Measurements from ENCODE around the gene CLN5. TPM values are rescaled to one million over a fixed set of nuclear protein-coding genes. Genes with fewer than 3 reads are reported as not detected.

CLN5 gene
- total and polyA plus RNA-seq, 2 experiments from 2014 or later = 6.5 to 9.5 TPM

GRCh38 chr13:76955193-76955592 lies 36.7 kb upstream of the CLN5 start (continued):
- TF ChIP-seq, protein P1, sequence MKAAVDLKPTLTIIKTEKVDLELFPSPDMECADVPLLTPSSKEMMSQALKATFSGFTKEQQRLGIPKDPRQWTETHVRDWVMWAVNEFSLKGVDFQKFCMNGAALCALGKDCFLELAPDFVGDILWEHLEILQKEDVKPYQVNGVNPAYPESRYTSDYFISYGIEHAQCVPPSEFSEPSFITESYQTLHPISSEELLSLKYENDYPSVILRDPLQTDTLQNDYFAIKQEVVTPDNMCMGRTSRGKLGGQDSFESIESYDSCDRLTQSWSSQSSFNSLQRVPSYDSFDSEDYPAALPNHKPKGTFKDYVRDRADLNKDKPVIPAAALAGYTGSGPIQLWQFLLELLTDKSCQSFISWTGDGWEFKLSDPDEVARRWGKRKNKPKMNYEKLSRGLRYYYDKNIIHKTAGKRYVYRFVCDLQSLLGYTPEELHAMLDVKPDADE (IDR thresholded peaks at IDR 0.05) = no peak

DNA sequence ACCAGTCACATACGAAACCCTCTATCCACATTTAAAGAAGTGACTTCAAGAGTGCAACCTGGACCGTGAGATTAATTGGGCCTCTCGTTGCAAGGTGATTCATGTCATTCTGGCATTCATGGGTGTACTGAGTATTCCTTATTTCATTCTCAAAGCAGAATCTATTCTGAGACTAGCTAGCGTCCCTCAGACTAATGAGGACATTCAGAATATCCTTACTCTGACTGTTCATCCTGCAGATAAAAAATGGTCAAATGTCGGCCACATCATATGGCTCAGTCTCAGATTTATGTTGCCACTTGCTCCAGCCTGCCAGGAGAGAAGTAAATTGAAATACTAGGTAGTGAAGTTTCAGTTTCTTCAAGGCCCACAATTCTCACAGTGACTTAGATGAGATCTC lies 36.2 kb upstream of the CLN5 start:
- no peak overlapping the region for H3K27ac Mint-ChIP-seq
- H3K27me3 ChIP-seq (ENCODE audit: insufficient read depth) = no peaks in the 10 kb centered on the region
- H3K36me3 ChIP-seq (ENCODE audit: insufficient read depth) = peaks cover 9% of the 10 kb centered on the region
- H3K4me1 Mint-ChIP-seq = no peaks in the 10 kb centered on the region
- H3K4me1 ChIP-seq (ENCODE audit: insufficient read depth) = no peaks in the 10 kb centered on the region
- no peaks in the 10 kb centered on the region for H3K9me2 ChIP-seq (ENCODE audit: insufficient read depth)
- H3K4me3 ChIP-seq = no peak overlapping the region
- no peak overlapping the region for H3K27ac ChIP-seq (ENCODE audit: low read depth)
- TF ChIP-seq, protein P1 (IDR thresholded peaks at IDR 0.05) = no peak
- TF ChIP-seq, protein P2, sequence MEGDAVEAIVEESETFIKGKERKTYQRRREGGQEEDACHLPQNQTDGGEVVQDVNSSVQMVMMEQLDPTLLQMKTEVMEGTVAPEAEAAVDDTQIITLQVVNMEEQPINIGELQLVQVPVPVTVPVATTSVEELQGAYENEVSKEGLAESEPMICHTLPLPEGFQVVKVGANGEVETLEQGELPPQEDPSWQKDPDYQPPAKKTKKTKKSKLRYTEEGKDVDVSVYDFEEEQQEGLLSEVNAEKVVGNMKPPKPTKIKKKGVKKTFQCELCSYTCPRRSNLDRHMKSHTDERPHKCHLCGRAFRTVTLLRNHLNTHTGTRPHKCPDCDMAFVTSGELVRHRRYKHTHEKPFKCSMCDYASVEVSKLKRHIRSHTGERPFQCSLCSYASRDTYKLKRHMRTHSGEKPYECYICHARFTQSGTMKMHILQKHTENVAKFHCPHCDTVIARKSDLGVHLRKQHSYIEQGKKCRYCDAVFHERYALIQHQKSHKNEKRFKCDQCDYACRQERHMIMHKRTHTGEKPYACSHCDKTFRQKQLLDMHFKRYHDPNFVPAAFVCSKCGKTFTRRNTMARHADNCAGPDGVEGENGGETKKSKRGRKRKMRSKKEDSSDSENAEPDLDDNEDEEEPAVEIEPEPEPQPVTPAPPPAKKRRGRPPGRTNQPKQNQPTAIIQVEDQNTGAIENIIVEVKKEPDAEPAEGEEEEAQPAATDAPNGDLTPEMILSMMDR (conservative IDR thresholded peaks at IDR 0.05; ENCODE audit: low read depth in 2 of 2) = no peak
- TF ChIP-seq REST (IDR thresholded peaks at IDR 0.05; ENCODE audit: unreplicated experiment) (no peak), JUNB (IDR thresholded peaks at IDR 0.05; ENCODE audit: unreplicated experiment) (no peak), ZNF331 (CRISPR knock-in tag; IDR thresholded peaks at IDR 0.05; ENCODE audit: low read depth) (no peak), STAT1 (IDR thresholded peaks at IDR 0.05; ENCODE audit: unreplicated experiment) (no peak), EZH2 (IDR thresholded peaks at IDR 0.05; ENCODE audit: low read depth, unreplicated experiment) (no peak), EZH2phosphoT487 (IDR thresholded peaks at IDR 0.05; ENCODE audit: unreplicated experiment) (no peak)
- H3K36me3 Mint-ChIP-seq (ENCODE audit: low read depth) = peaks cover 22% of the 10 kb centered on the region
- H4K20me1 ChIP-seq (replicated peaks; ENCODE audit: insufficient read depth) = no peaks in the 10 kb centered on the region
- no peak overlapping the region for H2AFZ ChIP-seq
- no peaks in the 10 kb centered on the region for H3K79me2 ChIP-seq (replicated peaks; ENCODE audit: insufficient read depth)
- peaks cover 40% of the 10 kb centered on the region for H3K9me3 Mint-ChIP-seq
- no peaks in the 10 kb centered on the region for H3F3A ChIP-seq (replicated peaks; ENCODE audit: low read depth)
- no peaks in the 10 kb centered on the region for H3K27me3 Mint-ChIP-seq (ENCODE audit: insufficient read depth, low read depth, poor library complexity)
- ATAC-seq = no peak
- no peak overlapping the region for H3K4me3 Mint-ChIP-seq
- no peak for DNase-seq (ENCODE audit: low spot score)
- H3K4me2 ChIP-seq = no peak overlapping the region

All from GM23338 (cell line).